Measurements from ENCODE around the gene MYO3B. TPM values are rescaled to one million over a fixed set of nuclear protein-coding genes. Genes with fewer than 3 reads are reported as not detected.

The MYO3B gene
- total and polyA plus RNA-seq, 2 donors from 2014 or later = 3.5 to 6.4 TPM

DNA sequence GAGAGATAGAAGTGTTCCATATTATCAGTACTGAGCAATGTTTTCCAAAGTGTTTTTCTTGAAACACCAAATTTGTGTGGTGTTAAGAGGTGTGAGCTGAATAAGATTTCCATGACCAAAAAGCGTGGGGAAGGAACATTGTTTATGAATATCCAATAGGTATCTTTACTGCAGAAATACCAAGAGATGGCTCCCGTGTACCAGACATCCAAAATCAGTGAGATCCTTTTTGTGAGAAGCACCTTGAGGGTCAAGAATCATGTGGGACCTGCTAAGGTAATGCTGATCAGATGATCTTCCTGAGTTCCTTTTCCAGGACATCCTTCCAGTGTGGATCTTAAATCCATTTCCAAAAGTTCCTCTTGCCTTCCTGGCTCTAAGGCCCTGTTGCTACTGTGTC lies 246.0 kb downstream of the MYO3B start:
- Histone ChIP-seq H3K36me3 (ENCODE audit: control insufficient read depth in 2 of 3, insufficient read depth in 3 of 3, low read length in 3 of 3) (no peaks in the 10 kb centered on the region), H3K27me3 (ENCODE audit: control insufficient read depth, insufficient read depth, low read length) (no peaks in the 10 kb centered on the region), H3K9me3 (ENCODE audit: control insufficient read depth in 2 of 3, insufficient read depth in 1 of 3, low read length in 3 of 3) (no peaks in the 10 kb centered on the region), H3K4me1 (ENCODE audit: control insufficient read depth in 2 of 3, insufficient read depth in 2 of 3, low read depth in 1 of 3, low read length in 3 of 3) (no peaks in the 10 kb centered on the region), H3K9ac (ENCODE audit: low read length in 3 of 3) (no peak overlapping the region), H3K27ac (ENCODE audit: low read depth in 2 of 2, low read length in 2 of 2) (no peak overlapping the region), H3K4me3 (ENCODE audit: low read length in 3 of 3) (no peak overlapping the region)
- DNase-seq (no peak), FAIRE-seq (no peak)
- TF ChIP-seq, protein P1, sequence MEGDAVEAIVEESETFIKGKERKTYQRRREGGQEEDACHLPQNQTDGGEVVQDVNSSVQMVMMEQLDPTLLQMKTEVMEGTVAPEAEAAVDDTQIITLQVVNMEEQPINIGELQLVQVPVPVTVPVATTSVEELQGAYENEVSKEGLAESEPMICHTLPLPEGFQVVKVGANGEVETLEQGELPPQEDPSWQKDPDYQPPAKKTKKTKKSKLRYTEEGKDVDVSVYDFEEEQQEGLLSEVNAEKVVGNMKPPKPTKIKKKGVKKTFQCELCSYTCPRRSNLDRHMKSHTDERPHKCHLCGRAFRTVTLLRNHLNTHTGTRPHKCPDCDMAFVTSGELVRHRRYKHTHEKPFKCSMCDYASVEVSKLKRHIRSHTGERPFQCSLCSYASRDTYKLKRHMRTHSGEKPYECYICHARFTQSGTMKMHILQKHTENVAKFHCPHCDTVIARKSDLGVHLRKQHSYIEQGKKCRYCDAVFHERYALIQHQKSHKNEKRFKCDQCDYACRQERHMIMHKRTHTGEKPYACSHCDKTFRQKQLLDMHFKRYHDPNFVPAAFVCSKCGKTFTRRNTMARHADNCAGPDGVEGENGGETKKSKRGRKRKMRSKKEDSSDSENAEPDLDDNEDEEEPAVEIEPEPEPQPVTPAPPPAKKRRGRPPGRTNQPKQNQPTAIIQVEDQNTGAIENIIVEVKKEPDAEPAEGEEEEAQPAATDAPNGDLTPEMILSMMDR (IDR thresholded peaks at IDR 0.05; ENCODE audit: borderline replicate concordance, extremely low read depth, insufficient read depth) = no peak
- intact Hi-C loops (cut with DNase I) = no loop called here

DNA sequence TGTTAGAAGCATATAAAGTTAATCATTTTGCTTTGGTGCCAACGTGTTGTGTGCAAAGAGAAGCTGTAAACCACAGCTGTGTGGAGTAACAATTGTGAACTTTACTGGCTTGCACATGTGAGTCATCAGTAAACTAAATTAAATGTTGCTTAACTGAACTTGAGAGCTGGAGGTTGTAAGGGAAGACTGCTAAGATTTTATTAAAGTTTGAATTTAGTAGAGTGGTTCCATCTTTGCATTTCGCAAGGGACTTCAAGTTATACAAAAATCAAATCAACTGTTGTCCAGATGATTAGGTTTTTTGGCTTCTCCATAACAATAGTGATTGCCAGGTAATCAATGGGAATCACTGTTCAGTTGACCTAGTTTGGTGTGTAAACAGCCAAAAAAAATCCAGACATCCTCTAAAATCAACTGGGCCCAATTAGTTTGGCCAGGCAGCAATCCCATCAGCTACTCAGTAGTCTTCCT lies 247.4 kb downstream of the MYO3B start:
- TF ChIP-seq, protein P1 (IDR thresholded peaks at IDR 0.05; ENCODE audit: borderline replicate concordance, extremely low read depth, insufficient read depth) = no peak
- DNase-seq (no peak), FAIRE-seq (no peak)
- H3K9ac ChIP-seq (ENCODE audit: low read length in 3 of 3) = no peak overlapping the region
- no peaks in the 10 kb centered on the region for H3K27me3 ChIP-seq (ENCODE audit: control insufficient read depth, insufficient read depth, low read length)
- intact Hi-C loops (cut with DNase I) = no loop called here
- H3K9me3 ChIP-seq (ENCODE audit: control insufficient read depth in 2 of 3, insufficient read depth in 1 of 3, low read length in 3 of 3) = no peaks in the 10 kb centered on the region
- no peak overlapping the region for H3K27ac ChIP-seq (ENCODE audit: low read depth in 2 of 2, low read length in 2 of 2)
- no peaks in the 10 kb centered on the region for H3K4me1 ChIP-seq (ENCODE audit: control insufficient read depth in 2 of 3, insufficient read depth in 2 of 3, low read depth in 1 of 3, low read length in 3 of 3)
- H3K4me3 ChIP-seq (ENCODE audit: low read length in 3 of 3) = no peak overlapping the region
- H3K36me3 ChIP-seq (ENCODE audit: control insufficient read depth in 2 of 3, insufficient read depth in 3 of 3, low read length in 3 of 3) = no peaks in the 10 kb centered on the region

DNA sequence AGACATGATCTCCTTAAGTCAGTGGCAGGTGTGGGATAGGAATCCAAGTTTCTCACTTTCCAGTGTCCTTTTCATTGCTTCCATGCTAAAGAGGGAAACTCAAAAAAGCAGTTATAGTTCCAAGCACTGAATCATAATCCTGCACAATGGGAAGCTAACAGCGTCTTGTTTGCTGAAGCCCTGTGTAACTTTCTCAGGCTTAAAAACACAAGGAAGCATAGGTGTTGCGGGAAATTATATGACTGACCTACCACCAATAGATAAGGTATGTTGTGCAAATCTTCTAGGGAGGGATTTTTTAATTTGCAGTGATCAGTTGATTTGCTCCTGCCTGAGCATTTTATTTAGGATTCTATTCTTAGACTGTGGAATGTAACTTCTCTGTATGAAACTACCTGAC lies 250.9 kb downstream of the MYO3B start:
- no peaks in the 10 kb centered on the region for H3K27me3 ChIP-seq (ENCODE audit: control insufficient read depth, insufficient read depth, low read length)
- no peaks in the 10 kb centered on the region for H3K4me1 ChIP-seq (ENCODE audit: control insufficient read depth in 2 of 3, insufficient read depth in 2 of 3, low read depth in 1 of 3, low read length in 3 of 3)
- no peak overlapping the region for H3K27ac ChIP-seq (ENCODE audit: low read depth in 2 of 2, low read length in 2 of 2)
- no peak overlapping the region for H3K9ac ChIP-seq (ENCODE audit: low read length in 3 of 3)
- no peak overlapping the region for H3K4me3 ChIP-seq (ENCODE audit: low read length in 3 of 3)
- no peaks in the 10 kb centered on the region for H3K36me3 ChIP-seq (ENCODE audit: control insufficient read depth in 2 of 3, insufficient read depth in 3 of 3, low read length in 3 of 3)
- H3K9me3 ChIP-seq (ENCODE audit: control insufficient read depth in 2 of 3, insufficient read depth in 1 of 3, low read length in 3 of 3) = no peaks in the 10 kb centered on the region
- intact Hi-C loops (cut with DNase I) = no loop called here
- no peak for DNase-seq
- FAIRE-seq = no peak
- TF ChIP-seq, protein P1 (IDR thresholded peaks at IDR 0.05; ENCODE audit: borderline replicate concordance, extremely low read depth, insufficient read depth) = no peak

DNA sequence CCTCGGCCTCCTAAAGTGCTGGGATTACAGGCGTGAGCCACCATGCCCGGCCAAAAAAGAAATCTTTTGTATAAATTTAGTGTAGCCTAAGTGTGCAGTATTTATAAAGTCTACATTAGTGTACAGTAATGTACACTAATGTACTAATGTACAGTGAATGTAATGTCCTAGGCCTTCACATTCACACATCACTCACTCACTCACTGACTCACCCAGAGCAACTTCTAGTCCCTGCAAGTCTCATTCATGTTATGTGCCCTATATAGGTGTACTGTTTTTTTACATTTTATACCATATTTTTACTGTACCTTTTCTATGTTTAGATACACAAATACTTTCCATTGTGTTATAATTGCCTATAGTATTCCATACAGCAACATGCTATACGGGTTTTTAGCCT lies 254.9 kb downstream of the MYO3B start:
- H3K27me3 ChIP-seq (ENCODE audit: control insufficient read depth, insufficient read depth, low read length) = no peaks in the 10 kb centered on the region
- no peaks in the 10 kb centered on the region for H3K36me3 ChIP-seq (ENCODE audit: control insufficient read depth in 2 of 3, insufficient read depth in 3 of 3, low read length in 3 of 3)
- H3K9ac ChIP-seq (ENCODE audit: low read length in 3 of 3) = no peak overlapping the region
- TF ChIP-seq, protein P1 (IDR thresholded peaks at IDR 0.05; ENCODE audit: borderline replicate concordance, extremely low read depth, insufficient read depth) = no peak
- intact Hi-C loops (cut with DNase I) = no loop called here
- H3K4me3 ChIP-seq (ENCODE audit: low read length in 3 of 3) = no peak overlapping the region
- FAIRE-seq (no peak), DNase-seq (no peak)
- H3K27ac ChIP-seq (ENCODE audit: low read depth in 2 of 2, low read length in 2 of 2) = no peak overlapping the region
- no peaks in the 10 kb centered on the region for H3K9me3 ChIP-seq (ENCODE audit: control insufficient read depth in 2 of 3, insufficient read depth in 1 of 3, low read length in 3 of 3)
- no peaks in the 10 kb centered on the region for H3K4me1 ChIP-seq (ENCODE audit: control insufficient read depth in 2 of 3, insufficient read depth in 2 of 3, low read depth in 1 of 3, low read length in 3 of 3)
